Uterus (tissue), 2 donors: ENCODE measurements around the gene SRRT.

Experiments used
- POLR2A ChIP-seq, 2 donors: fragments of 450-650 bp; IDR thresholded peaks; one replicate each; pipeline ENCODE4 v1.6.1; 2016; ENCODE audit warnings: antibody characterized with exemption in 2 of 2, mild to moderate bottlenecking in 1 of 2, moderate library complexity in 1 of 2
- TF ChIP-seq, protein P1 (sequence below), 4 experiments: fragments of 200-600 bp in 2 of 4; fragments of 450-650 bp in 2 of 4; sonication (generic) in 2 of 4; IDR thresholded peaks; one replicate each; pipeline ENCODE4 v1.5.1; 2016 to 2019; ENCODE audit warnings: antibody characterized with exemption in 4 of 4, mild to moderate bottlenecking in 2 of 4, moderate library complexity in 1 of 4

DNA sequence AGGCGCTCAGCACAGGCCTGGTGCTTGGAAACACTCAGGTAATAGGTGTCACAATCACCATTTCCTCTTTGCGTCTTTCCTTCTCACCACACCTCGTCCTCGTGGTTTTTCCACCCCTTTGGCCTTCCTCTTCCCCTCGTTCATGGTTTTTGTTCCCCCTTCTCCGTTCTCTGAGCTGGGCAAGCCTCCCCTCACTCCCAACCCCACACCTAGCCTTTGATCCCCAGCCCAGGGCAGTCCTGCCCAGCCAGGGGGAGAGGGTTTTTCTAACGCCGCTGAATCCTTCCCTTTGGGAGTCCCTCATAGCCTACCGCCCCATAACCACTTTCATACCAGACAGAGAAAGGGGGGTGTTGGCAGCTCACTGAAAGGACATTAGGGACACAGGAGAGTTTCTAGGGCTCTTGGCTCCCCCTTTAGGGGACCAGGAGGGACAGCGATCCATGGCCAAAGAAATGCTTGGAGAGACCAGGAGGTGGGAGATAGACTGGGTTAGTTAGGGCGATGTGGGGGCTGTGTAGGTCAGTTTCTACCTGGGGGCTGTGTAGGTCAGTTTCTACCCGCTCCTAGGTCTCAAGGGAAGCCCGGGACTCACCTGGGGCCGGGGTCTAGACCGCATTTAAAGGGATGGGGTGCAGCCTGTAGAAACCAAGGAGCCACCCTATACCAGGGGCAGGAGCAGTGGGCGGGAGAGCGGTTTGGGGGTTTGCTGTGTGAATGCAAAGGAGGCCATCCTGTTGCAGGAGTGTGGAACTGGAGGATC, 49.0 kb upstream of the SRRT start:
- TF ChIP-seq, protein P1, sequence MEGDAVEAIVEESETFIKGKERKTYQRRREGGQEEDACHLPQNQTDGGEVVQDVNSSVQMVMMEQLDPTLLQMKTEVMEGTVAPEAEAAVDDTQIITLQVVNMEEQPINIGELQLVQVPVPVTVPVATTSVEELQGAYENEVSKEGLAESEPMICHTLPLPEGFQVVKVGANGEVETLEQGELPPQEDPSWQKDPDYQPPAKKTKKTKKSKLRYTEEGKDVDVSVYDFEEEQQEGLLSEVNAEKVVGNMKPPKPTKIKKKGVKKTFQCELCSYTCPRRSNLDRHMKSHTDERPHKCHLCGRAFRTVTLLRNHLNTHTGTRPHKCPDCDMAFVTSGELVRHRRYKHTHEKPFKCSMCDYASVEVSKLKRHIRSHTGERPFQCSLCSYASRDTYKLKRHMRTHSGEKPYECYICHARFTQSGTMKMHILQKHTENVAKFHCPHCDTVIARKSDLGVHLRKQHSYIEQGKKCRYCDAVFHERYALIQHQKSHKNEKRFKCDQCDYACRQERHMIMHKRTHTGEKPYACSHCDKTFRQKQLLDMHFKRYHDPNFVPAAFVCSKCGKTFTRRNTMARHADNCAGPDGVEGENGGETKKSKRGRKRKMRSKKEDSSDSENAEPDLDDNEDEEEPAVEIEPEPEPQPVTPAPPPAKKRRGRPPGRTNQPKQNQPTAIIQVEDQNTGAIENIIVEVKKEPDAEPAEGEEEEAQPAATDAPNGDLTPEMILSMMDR (IDR thresholded peaks at IDR 0.05) = peak in 2 of 4 experiments; percentile 28 to 45
- no peak for TF ChIP-seq POLR2A (IDR thresholded peaks at IDR 0.05)
